GM18520 (cell line): ENCODE data around the gene SUPT20HL1.
"Not testable (repeated sequence)": the region's sequence is repeated elsewhere in the genome, so short reads cannot be mapped to it uniquely, and the experiment has no call there.

Experiments
- ATAC-seq: cut with Tn5 transposase; IDR thresholded peaks from one replicate; pipeline ENCODE4 v1.9.1; 2021; ENCODE audit not compliant: unreplicated experiment

SUPT20HL1 gene

GRCh38 chrX:24362089-24362745 is 1.8 kb downstream of the SUPT20HL1 start:
- ATAC-seq, result not testable (repeated sequence)

DNA sequence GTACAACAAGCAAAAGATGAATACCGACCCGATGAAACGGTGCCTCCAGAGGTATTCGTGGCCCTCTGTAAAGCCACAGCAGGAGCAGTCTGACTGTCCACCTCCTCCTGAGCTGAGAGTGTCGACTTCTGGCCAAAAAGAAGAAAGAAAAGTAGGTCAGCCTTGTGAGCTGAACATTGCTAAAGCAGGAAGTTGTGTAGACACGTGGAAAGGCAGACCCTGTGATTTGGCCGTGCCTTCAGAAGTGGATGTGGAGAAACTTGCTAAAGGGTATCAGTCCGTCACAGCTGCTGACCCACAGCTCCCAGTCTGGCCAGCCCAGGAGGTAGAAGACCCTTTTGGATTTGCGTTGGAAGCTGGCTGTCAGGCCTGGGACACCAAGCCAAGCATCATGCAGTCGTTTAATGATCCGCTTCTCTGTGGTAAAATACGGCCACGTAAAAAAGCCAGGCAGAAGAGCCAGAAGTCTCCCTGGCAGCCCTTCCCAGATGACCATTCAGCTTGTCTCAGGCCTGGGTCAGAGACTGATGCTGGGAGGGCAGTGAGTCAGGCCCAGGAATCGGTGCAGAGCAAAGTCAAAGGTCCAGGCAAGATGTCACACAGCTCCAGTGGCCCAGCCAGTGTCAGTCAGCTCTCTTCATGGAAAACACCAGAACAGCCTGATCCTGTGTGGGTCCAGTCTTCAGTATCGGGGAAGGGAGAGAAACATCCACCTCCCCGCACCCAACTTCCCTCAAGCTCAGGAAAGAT is 3.2 kb downstream of the SUPT20HL1 start:
- not testable (repeated sequence) for ATAC-seq

DNA sequence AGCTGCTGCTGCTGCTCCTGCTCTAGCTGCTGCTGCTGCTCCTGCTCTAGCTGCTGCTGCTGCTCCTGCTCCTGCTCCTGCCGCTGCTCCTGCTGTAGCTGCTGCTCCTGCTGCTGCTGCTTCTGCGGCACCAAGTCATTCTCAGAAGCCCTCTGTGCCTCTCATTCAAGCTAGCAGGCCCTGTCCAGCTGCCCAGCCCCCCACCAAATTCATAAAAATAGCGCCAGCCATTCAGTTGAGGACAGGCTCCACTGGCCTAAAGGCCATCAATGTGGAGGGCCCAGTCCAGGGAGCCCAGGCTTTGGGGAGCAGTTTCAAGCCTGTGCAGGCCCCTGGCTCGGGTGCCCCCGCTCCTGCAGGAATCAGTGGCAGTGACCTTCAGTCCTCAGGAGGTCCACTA is 3.9 kb downstream of the SUPT20HL1 start:
- ATAC-seq, result no peak

- no peak for ATAC-seq
Measured at GRCh38 chrX:24364851-24365538, 4.6 kb downstream of the SUPT20HL1 start.

DNA sequence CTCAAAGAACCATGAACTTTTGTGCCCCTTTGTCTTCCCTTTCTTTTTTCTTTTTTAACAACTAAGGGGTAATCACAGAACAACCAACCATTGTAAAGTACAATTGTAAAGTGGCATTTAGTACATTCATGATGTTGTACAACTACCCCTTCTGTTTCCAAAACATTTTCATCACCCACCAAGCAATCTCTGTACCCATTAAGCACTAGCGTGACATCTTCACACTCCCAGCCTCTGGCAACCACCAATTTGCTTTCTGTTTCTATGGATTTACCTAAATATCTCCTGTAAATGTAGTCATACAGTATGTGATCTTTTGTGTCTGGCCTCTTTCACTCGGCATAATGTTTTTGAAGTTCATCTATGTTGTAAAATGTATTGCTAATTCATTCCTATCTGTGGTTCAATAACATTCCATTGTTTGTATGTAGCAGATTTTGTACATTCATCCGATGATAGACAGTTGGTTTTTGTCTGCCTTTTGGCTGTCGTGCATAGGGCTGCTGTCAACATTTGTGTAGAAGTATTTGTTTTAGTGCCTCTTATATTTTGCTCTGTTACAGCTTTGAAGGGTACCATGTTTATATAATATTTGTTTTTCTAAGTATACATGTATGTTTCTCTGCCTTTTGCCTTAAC is 6.4 kb downstream of the SUPT20HL1 start:
- ATAC-seq, result not testable (repeated sequence)

- no peak for ATAC-seq
Measured at GRCh38 chrX:24369816-24370215, 9.4 kb downstream of the SUPT20HL1 start.

DNA sequence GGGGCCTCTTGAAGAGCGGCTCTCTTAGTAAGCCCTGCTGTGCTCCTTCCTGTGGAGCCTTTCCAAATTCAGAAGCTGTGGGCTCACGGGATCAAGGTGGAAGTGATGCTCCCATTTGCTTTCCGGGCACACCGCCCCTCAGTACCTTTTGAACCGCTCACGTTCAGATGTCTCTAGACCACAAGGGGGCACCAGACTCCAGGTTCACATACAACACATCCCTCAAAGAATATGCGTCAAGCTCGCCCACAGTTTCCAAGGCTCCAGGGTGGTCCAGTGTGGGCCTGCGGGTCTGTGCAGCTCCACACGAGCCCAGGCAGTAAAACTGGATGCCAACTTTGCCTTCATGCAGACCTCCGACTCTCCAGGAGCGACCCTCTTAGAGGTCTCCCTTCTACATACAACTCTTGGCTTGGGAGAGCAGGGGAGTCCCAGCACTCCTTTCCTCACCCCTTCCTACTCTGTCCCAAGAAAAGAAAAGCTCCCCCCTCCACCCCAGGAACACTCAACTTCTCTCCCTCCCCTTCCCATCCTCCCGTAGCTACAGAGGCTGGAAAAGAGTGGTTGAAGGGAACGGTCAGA is 11.0 kb downstream of the SUPT20HL1 start:
- ATAC-seq, result no peak

DNA sequence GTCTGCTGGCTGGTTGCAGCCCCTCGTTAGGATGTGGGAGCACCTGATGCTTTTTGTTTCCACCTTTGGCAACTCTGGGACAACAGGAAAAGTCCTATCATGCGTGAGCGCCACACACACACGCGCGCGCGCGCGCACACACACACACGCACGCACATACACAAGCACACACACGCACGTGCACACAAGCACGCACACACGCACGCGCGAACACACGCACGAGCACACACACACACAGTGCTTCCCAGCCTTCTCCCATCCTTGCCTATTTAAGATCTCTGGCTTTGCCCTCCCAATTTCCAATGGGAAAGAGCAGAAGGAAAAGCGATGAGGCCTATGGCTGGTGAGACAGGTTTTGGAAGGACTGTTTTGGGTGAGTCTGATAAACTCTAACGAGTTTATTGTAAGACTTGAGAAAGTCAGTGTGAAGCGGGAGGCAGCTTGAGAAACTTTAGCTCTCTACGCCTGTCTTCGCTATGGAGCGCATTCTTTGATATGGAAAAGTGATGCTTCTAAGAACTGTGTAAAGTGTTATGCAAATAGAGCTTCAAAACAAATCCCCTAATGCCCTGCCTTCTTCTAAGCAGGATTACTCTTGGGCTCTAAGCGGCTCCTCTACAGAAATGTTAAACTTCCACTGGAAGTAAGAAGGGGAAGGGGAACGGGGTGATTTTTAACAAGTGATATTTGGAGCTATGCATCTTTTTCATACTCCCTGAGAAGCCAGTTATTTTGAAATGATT is 11.8 kb downstream of the SUPT20HL1 start:
- ATAC-seq, result no peak

GRCh38 chrX:24375600-24376131 is 15.2 kb downstream of the SUPT20HL1 start:
- no peak for ATAC-seq

DNA sequence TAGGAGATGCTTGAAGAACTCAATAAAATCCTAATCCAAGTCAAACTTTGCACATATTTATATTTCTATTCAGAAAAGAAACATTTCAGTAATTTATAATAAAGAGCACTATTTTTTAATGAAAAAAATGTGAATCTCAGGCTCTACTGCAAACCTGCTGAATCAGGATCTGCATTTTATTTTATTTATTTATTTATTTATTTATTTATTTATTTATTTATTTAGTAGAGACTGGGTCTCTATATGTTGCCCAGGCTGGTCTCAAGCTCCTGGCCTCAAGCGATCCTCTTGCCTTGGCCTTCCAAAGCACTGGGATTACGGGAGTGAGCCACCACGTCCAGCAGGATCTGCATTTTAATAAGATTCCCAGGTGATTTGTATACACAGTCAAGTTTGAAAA is 16.0 kb downstream of the SUPT20HL1 start:
- ATAC-seq, result no peak

- ATAC-seq, result no peak
Measured at GRCh38 chrX:24377195-24377594, 16.8 kb downstream of the SUPT20HL1 start.

DNA sequence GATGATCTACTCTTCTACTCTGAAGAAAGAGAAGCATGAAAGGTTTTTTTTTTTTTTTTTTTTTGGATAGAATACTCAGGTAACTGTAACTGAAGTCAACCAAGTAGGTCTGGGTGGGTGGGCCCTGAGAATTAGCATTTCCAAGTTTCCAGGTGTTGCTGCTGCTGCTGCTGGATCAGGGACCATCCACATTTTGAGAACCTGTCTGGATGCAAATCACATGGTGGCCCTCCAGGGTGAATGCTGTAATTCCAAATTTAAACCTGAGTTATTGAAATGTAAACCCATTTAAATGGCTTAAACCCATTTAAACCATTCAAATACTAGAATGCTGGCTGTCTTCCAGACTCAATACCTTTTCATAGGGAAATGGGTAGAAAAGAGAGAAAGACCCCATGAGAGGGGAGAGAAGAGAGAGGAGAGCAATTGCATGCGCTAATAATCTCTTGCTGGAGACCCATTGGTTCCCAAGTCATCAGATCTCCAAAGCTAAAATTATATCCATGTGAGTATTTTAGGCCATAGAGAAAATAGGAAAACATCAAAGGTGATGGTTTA is 17.6 kb downstream of the SUPT20HL1 start:
- ATAC-seq, result no peak

DNA sequence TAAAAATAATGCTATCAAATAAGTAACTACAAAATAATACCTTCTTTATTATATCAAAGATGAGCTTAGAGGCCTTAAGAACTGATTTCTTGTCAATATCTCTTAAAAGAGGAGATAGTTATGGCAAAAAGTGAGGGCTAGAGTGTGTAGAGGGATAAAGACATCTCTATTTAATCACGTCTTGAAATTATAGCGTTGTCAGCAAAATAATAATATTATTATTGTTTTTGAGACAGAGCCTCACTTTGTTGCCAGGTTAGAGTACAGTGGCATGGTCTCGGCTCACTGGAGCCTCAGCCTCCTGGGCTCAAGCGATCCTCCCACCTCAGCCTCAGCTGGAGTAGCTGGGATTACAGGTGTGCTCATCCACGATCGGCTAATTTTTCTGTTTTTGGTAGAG is 18.3 kb downstream of the SUPT20HL1 start:
- no peak for ATAC-seq

DNA sequence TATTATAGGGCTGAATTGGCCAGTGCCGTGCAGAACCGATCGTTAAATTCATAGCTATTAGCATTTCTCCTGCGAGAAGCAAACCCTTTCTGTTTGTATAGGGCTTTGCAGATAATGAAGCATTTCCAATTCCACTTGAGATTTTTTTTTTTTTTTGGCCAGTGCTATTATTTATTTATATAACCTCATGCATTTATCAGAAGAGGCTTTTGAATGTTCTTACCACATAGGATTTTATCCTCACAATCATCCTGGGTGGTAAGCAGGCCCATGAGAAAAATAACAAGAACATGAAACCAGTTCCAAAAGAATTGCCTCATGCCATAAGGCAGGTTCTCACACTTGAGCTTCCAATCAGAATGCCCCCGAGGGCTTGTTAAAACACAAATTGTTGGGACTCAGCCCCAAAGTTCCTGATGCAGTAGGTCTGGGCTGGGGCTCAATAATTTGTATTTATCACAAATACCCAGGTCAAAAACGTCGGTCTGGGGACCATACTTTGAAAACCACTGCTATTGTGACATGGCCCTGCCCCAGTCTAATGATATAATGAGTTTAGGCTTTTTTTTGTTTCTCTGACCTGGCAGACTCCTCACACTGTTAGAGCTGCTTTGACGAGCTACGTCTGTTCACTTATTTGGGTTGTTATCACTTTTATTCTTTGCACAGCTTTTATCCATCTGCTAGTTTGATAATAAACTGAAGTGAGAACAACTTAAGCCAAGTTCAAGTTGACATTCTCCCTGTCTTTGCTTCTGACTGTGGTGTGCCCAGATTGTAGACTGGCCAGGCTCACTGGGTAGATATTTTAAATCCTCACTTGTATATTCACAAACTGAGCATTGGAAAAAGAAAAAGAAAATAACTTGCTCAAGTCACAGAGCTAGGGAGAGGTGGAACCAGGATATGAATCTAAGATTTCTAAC is 20.1 kb downstream of the SUPT20HL1 start:
- ATAC-seq, result no peak

DNA sequence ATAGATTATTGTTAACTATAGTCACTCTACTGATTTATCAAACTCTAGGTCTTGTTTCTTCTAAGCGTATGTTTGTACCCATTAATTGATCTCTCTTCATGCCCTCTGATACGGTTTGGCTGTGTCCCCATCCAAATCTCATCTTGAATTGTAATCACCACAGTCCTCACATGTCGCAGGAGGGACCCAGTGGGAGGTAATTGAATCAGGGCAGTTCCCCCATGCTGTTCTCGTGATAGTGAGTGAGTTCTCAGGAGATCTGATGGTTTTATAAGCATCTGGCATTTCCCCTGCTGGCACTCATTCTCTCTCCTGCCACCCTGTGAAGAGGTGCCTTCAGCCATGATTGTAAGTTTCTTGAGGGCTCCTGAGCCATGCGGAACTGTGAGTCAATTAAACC is 21.9 kb downstream of the SUPT20HL1 start:
- not testable (repeated sequence) for ATAC-seq

GRCh38 chrX:24387724-24388123 is 27.3 kb downstream of the SUPT20HL1 start:
- ATAC-seq, result no peak

- no peak for ATAC-seq
Measured at GRCh38 chrX:24391389-24391788, 30.9 kb downstream of the SUPT20HL1 start.

DNA sequence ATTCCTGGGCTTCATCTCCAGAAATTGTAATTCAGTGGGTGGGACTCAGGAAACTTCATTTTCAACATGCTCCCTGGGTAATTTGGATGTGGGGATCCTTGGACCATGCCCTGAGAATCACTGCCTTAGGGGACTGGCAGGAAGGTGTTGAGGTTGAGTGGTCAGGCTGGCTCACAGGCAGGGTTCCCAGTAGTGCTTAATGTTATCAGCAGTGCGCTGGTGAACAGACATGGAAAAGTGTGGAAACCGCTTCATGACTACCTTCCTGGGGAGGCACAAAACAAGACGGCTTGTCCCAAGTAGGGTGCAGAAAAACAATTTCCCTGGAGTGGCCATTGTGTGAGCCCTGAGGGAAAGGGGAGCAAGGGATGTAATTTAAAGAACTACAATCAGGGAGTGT is 31.4 kb downstream of the SUPT20HL1 start:
- ATAC-seq, result no peak

DNA sequence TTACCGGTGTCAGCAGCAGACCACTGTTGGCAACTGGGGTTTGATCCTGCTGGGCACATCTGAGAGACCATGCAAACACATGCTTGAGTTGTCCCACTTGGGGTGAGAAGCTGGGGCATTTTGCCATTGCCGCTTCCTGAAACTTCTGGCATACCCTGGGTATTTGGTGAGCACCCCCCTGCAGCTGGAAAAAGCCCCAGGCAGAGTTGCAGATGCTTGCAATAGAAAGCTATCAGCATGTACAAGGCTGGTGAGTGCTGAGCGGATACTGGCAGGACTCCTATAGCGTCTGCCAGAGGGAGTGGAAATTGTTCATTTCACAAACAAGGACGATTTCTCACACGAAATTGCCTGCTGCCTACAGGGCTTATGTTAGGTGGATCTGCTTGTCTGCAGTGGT is 32.3 kb downstream of the SUPT20HL1 start:
- ATAC-seq, result no peak
